Pulmonary artery endothelial cell (primary cell): ENCODE results near the gene GATA1. TPM values are rescaled to one million over a fixed set of nuclear protein-coding genes. Genes with fewer than 3 reads are reported as not detected.

ENCODE experiments used
- total RNA-seq: library from RNA; depleted of rRNA; stranded (reverse); fragments of >200 nt; gene quantifications from 2 replicates; pipeline ENCODE4 v1.2.3, GENCODE V29; 2014

Gene GATA1
- total RNA-seq, 1 donor from 2014 or later: not detected

Other genes with a start within 250 kb of the GATA1 start
- gene TBC1D25, start 246.9 kb upstream of the GATA1 start, total RNA-seq: 6.5 and 6.9 TPM in 2 replicates
- gene RBM3, start 212.1 kb upstream of the GATA1 start, total RNA-seq: 130 and 634 TPM in 2 replicates
- 137 and 223 TPM in 2 replicates for gene WDR13, start 189.1 kb upstream of the GATA1 start, total RNA-seq
- not detected in 2 replicates for gene WAS, start 102.8 kb upstream of the GATA1 start, total RNA-seq
- 8.0 and 12.2 TPM in 2 replicates for gene SUV39H1, start 89.9 kb upstream of the GATA1 start, total RNA-seq
- not detected in 2 replicates for gene GLOD5, start 24.8 kb upstream of the GATA1 start, total RNA-seq
- 24.7 and 37.7 TPM in 2 replicates for gene HDAC6, start 15.5 kb downstream of the GATA1 start, total RNA-seq
- not detected in 2 replicates for gene ERAS, start 39.9 kb downstream of the GATA1 start, total RNA-seq
- gene PCSK1N, start 49.0 kb downstream of the GATA1 start, total RNA-seq: not detected in 2 replicates
- gene TIMM17B, start 111.2 kb downstream of the GATA1 start, total RNA-seq: 17.7 and 24.6 TPM in 2 replicates
- gene PQBP1, start 111.3 kb downstream of the GATA1 start, total RNA-seq: 98.2 and 105 TPM in 2 replicates
- 11.6 and 13.5 TPM in 2 replicates for gene SLC35A2, start 125.1 kb downstream of the GATA1 start, total RNA-seq
- 5.5 and 6.3 TPM in 2 replicates for gene PIM2, start 132.4 kb downstream of the GATA1 start, total RNA-seq
- 26.7 and 30.5 TPM in 2 replicates for gene OTUD5, start 171.0 kb downstream of the GATA1 start, total RNA-seq
- gene KCND1, start 185.3 kb downstream of the GATA1 start, total RNA-seq: 0.13 and 0.32 TPM in 2 replicates
- 22.9 and 30.0 TPM in 2 replicates for gene GRIPAP1, start 215.7 kb downstream of the GATA1 start, total RNA-seq